ENCODE data around the gene GFOD1.
"Not testable (repeated sequence)": the region's sequence is repeated elsewhere in the genome, so short reads cannot be mapped to it uniquely, and the experiment has no call there.

The GFOD1 gene

GRCh38 chr6:13437218-13437996, 50.0 kb downstream of the GFOD1 start:
- DNase-seq = no peak

GRCh38 chr6:13436399-13437217, 50.8 kb downstream of the GFOD1 start:
- no peak for DNase-seq

GRCh38 chr6:13435477-13436246, 51.7 kb downstream of the GFOD1 start:
- DNase-seq = no peak

GRCh38 chr6:13434777-13435176, 52.6 kb downstream of the GFOD1 start:
- DNase-seq = no peak

GRCh38 chr6:13434135-13434775, 53.1 kb downstream of the GFOD1 start:
- DNase-seq = not testable (repeated sequence)

- no peak for DNase-seq
Measured at GRCh38 chr6:13433709-13434121, 53.7 kb downstream of the GFOD1 start.

- no peak for DNase-seq
Measured at GRCh38 chr6:13432526-13433184, 54.7 kb downstream of the GFOD1 start.

- peak; percentile 64 for DNase-seq
Measured at GRCh38 chr6:13431861-13432465, 55.4 kb downstream of the GFOD1 start.

GRCh38 chr6:13431059-13431656, 56.2 kb downstream of the GFOD1 start:
- DNase-seq = no peak

GRCh38 chr6:13429406-13429753, 58.0 kb downstream of the GFOD1 start:
- no peak for DNase-seq

- DNase-seq = no peak
Measured at GRCh38 chr6:13428583-13429405, 58.6 kb downstream of the GFOD1 start.

- peak; percentile 86 for DNase-seq
Measured at GRCh38 chr6:13427801-13428582, 59.4 kb downstream of the GFOD1 start.

GRCh38 chr6:13427316-13427715, 60.1 kb downstream of the GFOD1 start:
- DNase-seq = no peak

- peak; percentile 55 for DNase-seq
Measured at GRCh38 chr6:13425943-13426931, 61.2 kb downstream of the GFOD1 start.

- no peak for DNase-seq
Measured at GRCh38 chr6:13425270-13425873, 62.0 kb downstream of the GFOD1 start.

- no peak for DNase-seq
Measured at GRCh38 chr6:13423252-13423651, 64.1 kb downstream of the GFOD1 start.

- DNase-seq = no peak
Measured at GRCh38 chr6:13422681-13423221, 64.6 kb downstream of the GFOD1 start.

Measured in stimulated activated CD4-positive, alpha-beta T cell treated with anti-CD3 and anti-CD28 coated beads, Interleukin-1b, Interleukin-23, amount 100 ng/mL, for 48 hours (primary cell).